CD4-positive, alpha-beta T cell (primary cell): ENCODE results near the gene SREBF1. TPM values are rescaled to one million over a fixed set of nuclear protein-coding genes. Genes with fewer than 3 reads are reported as not detected.

Experiments
- ATAC-seq: fragments of 200-7000 bp; cut with Tn5 transposase; one replicate; pipeline ENCODE4 v1.10.0; 2022; ENCODE audit warnings: mild to moderate bottlenecking; ENCODE audit not compliant: poor library complexity
- CTCF ChIA-PET: fragments of 350-600 bp; sonication (Branson Sonifier 250); formaldehyde crosslinking; loops from one replicate; lab custom pipeline; 2021; ENCODE audit warnings: antibody characterized with exemption, inconsistent platforms; lab: Charles Lee
- POLR2A ChIA-PET: fragments of 350-600 bp; sonication (Branson Sonifier 250); formaldehyde crosslinking; loops from one replicate; lab custom pipeline; 2021; ENCODE audit warnings: antibody characterized with exemption, inconsistent platforms; lab: Charles Lee
- DNase-seq, 14 experiments: peaks; one replicate each; pipeline ENCODE4 v3.0.0-alpha.2; 2013 to 2020; ENCODE audit warnings: mixed read lengths in 2 of 14
- H3K27ac ChIP-seq, 2 donors: one replicate each; pipeline versions ENCODE4 v1.5.1 to v1.7.0; 2013; ENCODE audit warnings: low read length in 2 of 2, low read depth in 1 of 2, mild to moderate bottlenecking in 1 of 2
- H3K27me3 ChIP-seq, 2 experiments: 1 replicate in 1 of 2; 2 replicates in 1 of 2; pipeline versions ENCODE4 v1.6.1 to v1.7.0; 2013; ENCODE audit warnings: low read length in 2 of 2, control low read depth in 1 of 2, mild to moderate bottlenecking in 1 of 2, moderate library complexity in 1 of 2; ENCODE audit not compliant: insufficient read depth in 2 of 2, control insufficient read depth in 1 of 2
- H3K36me3 ChIP-seq: one replicate; pipeline ENCODE4 v1.6.1; 2013; ENCODE audit warnings: low read length, control low read depth; ENCODE audit not compliant: insufficient read depth
- H3K4me1 ChIP-seq: one replicate; pipeline ENCODE4 v1.6.1; 2013; ENCODE audit warnings: low read length, control low read depth; ENCODE audit not compliant: insufficient read depth
- H3K4me3 ChIP-seq: one replicate; pipeline ENCODE4 v1.5.1; 2013; ENCODE audit warnings: mild to moderate bottlenecking, low read length, moderate library complexity
- H3K9me3 ChIP-seq, 2 experiments: 1 replicate in 1 of 2; 2 replicates in 1 of 2; pipeline versions ENCODE4 v1.6.1 to v1.7.0; 2013; ENCODE audit warnings: low read length in 2 of 2, mild to moderate bottlenecking in 2 of 2, control low read depth in 1 of 2, moderate library complexity in 1 of 2; ENCODE audit not compliant: control insufficient read depth in 1 of 2, insufficient read depth in 1 of 2
- H3K27ac Mint-ChIP-seq: one replicate; pipeline ENCODE4 v1.8.0; 2020; ENCODE audit warnings: mixed read lengths
- H3K27me3 Mint-ChIP-seq: one replicate; pipeline ENCODE4 v1.8.0; 2021; ENCODE audit warnings: mixed read lengths
- H3K36me3 Mint-ChIP-seq: one replicate; pipeline ENCODE4 v1.8.0; 2021; ENCODE audit warnings: low read depth, mixed read lengths
- H3K4me1 Mint-ChIP-seq: one replicate; pipeline ENCODE4 v1.8.0; 2021; ENCODE audit warnings: low read depth, mixed read lengths
- H3K4me3 Mint-ChIP-seq: one replicate; pipeline ENCODE4 v1.8.0; 2020; ENCODE audit warnings: mild to moderate bottlenecking, mixed read lengths
- H3K9me3 Mint-ChIP-seq: one replicate; pipeline ENCODE4 v1.8.0; 2020; ENCODE audit warnings: mixed read lengths
- intact Hi-C, 2 experiments: fragments of 100-400 bp; cut with DNase I in 1 of 2; cut with micrococcal nuclease in 1 of 2; formaldehyde crosslinking; loops; one replicate each; pipeline versions ENCODE4 v1.15.1 to v1.9.0; 2023 to 2025; cut with DNase I, micrococcal nuclease
- microRNA-seq: library from miRNA; unstranded; fragments of <30 nt; microRNA quantifications from one replicate; pipeline ENCODE4 v1.2.0, GENCODE V29; 2021; ENCODE audit warnings: borderline microRNAs expressed, borderline replicate concordance
- total RNA-seq, 174 experiments: library from RNA in 2 of 174; stranded (reverse) in 2 of 174; gene quantifications; one replicate each; pipeline ENCODE4 v1.2.3 and lab custom pipeline; 2021 to 2026
- TF ChIP-seq, protein P1 (sequence below): fragments of 200-600 bp; IDR thresholded peaks from one replicate; pipeline ENCODE4 v1.8.0; 2022; ENCODE audit warnings: antibody characterized with exemption, mild to moderate bottlenecking

SREBF1 gene
- total RNA-seq, 2 experiments from 2014 or later: 249 to 264 TPM

DNA sequence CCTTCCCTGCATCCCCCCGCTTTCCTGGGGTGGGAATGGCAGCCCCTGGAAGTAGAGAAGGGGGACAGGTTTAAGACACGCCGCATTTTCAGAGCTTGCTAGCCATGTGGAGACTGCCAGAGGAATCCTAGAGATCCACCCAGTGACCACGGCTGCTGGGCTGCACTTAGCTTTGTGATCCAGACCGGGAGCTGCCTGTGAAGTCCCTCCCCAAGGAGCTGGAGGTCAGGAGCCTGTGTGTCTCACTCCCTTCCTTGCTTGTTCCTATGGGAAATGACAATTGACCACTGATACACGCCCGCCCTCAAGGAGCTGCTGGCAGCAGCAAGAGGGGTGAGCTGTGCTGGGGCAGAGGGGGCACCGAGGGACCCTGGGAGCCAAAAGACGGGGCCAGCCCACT lies 73.7 kb downstream of the SREBF1 start:
- no peaks in the 10 kb centered on the region for H3K36me3 Mint-ChIP-seq
- ATAC-seq (no peak), DNase-seq (no peak)
- no peaks in the 10 kb centered on the region for H3K9me3 ChIP-seq
- H3K27me3 ChIP-seq: no peaks in the 10 kb centered on the region
- no peaks in the 10 kb centered on the region for H3K9me3 Mint-ChIP-seq
- peaks cover 46% of the 10 kb centered on the region for H3K4me1 Mint-ChIP-seq
- no peak overlapping the region for H3K4me3 ChIP-seq
- ChIA-PET POLR2A (no interaction called here), CTCF (no interaction called here)
- peaks cover 21% of the 10 kb centered on the region for H3K4me1 ChIP-seq
- TF ChIP-seq, protein P1, sequence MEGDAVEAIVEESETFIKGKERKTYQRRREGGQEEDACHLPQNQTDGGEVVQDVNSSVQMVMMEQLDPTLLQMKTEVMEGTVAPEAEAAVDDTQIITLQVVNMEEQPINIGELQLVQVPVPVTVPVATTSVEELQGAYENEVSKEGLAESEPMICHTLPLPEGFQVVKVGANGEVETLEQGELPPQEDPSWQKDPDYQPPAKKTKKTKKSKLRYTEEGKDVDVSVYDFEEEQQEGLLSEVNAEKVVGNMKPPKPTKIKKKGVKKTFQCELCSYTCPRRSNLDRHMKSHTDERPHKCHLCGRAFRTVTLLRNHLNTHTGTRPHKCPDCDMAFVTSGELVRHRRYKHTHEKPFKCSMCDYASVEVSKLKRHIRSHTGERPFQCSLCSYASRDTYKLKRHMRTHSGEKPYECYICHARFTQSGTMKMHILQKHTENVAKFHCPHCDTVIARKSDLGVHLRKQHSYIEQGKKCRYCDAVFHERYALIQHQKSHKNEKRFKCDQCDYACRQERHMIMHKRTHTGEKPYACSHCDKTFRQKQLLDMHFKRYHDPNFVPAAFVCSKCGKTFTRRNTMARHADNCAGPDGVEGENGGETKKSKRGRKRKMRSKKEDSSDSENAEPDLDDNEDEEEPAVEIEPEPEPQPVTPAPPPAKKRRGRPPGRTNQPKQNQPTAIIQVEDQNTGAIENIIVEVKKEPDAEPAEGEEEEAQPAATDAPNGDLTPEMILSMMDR: no peak
- no peak overlapping the region for H3K4me3 Mint-ChIP-seq
- no peak overlapping the region for H3K27ac Mint-ChIP-seq
- intact Hi-C loops: no loop called here
- no peaks in the 10 kb centered on the region for H3K27me3 Mint-ChIP-seq
- peaks cover 5% of the 10 kb centered on the region for H3K36me3 ChIP-seq
- no peak overlapping the region for H3K27ac ChIP-seq

GRCh38 chr17:17762744-17763105 lies 74.1 kb downstream of the SREBF1 start:
- no peaks in the 10 kb centered on the region for H3K9me3 Mint-ChIP-seq
- Histone ChIP-seq H3K9me3 (no peaks in the 10 kb centered on the region), H3K36me3 (peaks cover 5% of the 10 kb centered on the region), H3K4me3 (no peak overlapping the region), H3K27me3 (no peaks in the 10 kb centered on the region), H3K4me1 (peaks cover 25% of the 10 kb centered on the region), H3K27ac (no peak overlapping the region)
- H3K4me1 Mint-ChIP-seq: peaks cover 50% of the 10 kb centered on the region
- TF ChIP-seq, protein P1: no peak
- no peaks in the 10 kb centered on the region for H3K27me3 Mint-ChIP-seq
- ATAC-seq (no peak), DNase-seq (no peak)
- intact Hi-C loops: no loop called here
- ChIA-PET CTCF (no interaction called here), POLR2A (no interaction called here)
- no peaks in the 10 kb centered on the region for H3K36me3 Mint-ChIP-seq
- no peak overlapping the region for H3K4me3 Mint-ChIP-seq
- no peak overlapping the region for H3K27ac Mint-ChIP-seq

Small RNA genes lying within 50 kb of the gene (microRNA-seq; reads per million reads assigned to microRNA genes)
- gene MIR33B (57.2 reads per million, percentile 61 among the genes with 10 or more reads in this experiment), gene MIR6777 (not detected)

Other genes starting within 250 kb of the SREBF1 start
- 10 to 100 TPM; 11.4 to 12.0 TPM for gene PEMT, start 245.3 kb downstream of the SREBF1 start, total RNA-seq
- gene RAI1, start 155.5 kb downstream of the SREBF1 start, total RNA-seq: 10 to 100 TPM; 19.3 to 25.2 TPM
- 10 to 100 TPM; 28.5 to 30.5 TPM for gene TOM1L2, start 135.4 kb upstream of the SREBF1 start, total RNA-seq
- gene DRC3, start 135.9 kb upstream of the SREBF1 start, total RNA-seq: under 1 TPM in 1 of 2 experiments, not detected in 1; 0.11 TPM
- gene ATPAF2, start 202.2 kb upstream of the SREBF1 start, total RNA-seq: 10 to 100 TPM; 20.8 to 21.9 TPM
- gene GID4, start 202.4 kb upstream of the SREBF1 start, total RNA-seq: 1 to 10 TPM; 3.4 to 3.7 TPM